Vagina (tissue), 2 donors: ENCODE measurements around the gene CSNK2A2.

Experiments used
- POLR2AphosphoS5 ChIP-seq, 2 donors: sonication (generic); formaldehyde crosslinking; IDR thresholded peaks; one replicate each; pipeline ENCODE4 v1.9.0; 2017; ENCODE audit warnings: antibody characterized with exemption in 2 of 2, mild to moderate bottlenecking in 2 of 2, low read depth in 1 of 2; ENCODE audit not compliant: insufficient read depth in 1 of 2
- TF ChIP-seq, protein P1 (sequence below), 3 experiments: fragments of 450-650 bp in 2 of 3; fragments of 200-600 bp in 1 of 3; sonication (generic) in 1 of 3; IDR thresholded peaks; one replicate each; pipeline ENCODE4 v1.5.1; 2017 to 2019; ENCODE audit warnings: antibody characterized with exemption in 3 of 3, mild to moderate bottlenecking in 2 of 3, moderate library complexity in 2 of 3

DNA sequence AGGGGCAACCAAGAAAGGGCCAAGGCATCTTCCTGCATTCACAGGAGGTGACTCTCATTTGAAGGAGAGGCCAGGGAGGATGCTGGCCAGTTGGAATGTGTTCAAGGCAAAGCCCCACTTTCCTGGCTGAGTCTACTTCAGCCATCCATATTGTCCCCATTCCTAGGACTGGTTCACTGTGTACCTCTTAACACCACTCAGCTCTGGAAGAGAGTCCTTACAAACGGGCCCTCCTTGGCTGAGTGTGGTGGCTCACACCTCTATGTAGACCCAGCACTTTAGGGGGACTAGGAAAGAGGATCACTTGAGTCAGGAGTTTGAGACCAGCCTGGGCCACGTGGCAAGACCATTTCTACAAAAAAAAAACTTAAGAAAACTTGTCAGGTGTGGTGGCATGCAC is 40.7 kb downstream of the CSNK2A2 start:
- TF ChIP-seq, protein P1, sequence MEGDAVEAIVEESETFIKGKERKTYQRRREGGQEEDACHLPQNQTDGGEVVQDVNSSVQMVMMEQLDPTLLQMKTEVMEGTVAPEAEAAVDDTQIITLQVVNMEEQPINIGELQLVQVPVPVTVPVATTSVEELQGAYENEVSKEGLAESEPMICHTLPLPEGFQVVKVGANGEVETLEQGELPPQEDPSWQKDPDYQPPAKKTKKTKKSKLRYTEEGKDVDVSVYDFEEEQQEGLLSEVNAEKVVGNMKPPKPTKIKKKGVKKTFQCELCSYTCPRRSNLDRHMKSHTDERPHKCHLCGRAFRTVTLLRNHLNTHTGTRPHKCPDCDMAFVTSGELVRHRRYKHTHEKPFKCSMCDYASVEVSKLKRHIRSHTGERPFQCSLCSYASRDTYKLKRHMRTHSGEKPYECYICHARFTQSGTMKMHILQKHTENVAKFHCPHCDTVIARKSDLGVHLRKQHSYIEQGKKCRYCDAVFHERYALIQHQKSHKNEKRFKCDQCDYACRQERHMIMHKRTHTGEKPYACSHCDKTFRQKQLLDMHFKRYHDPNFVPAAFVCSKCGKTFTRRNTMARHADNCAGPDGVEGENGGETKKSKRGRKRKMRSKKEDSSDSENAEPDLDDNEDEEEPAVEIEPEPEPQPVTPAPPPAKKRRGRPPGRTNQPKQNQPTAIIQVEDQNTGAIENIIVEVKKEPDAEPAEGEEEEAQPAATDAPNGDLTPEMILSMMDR (IDR thresholded peaks at IDR 0.05), result no peak
- no peak for TF ChIP-seq POLR2AphosphoS5 (IDR thresholded peaks at IDR 0.05; ENCODE audit: insufficient read depth in 1 of 2, low read depth in 1 of 2)
